ENCODE measurements around the gene SOCS3.
A peak's percentile ranks its signal among the peaks of the same experiment; 100 is the strongest.
"Not testable (repeated sequence)": the region's sequence is repeated elsewhere in the genome, so short reads cannot be mapped to it uniquely, and the experiment has no call there.

SOCS3 gene

GRCh38 chr17:78316115-78316866 is 43.6 kb downstream of the SOCS3 start:
- H3K27ac Mint-ChIP-seq = peak overlapping the region; percentile 96
- peaks cover 61% of the 10 kb centered on the region for H3K4me1 Mint-ChIP-seq (ENCODE audit: low read depth)
- peak overlapping the region; percentile 47 for H3K4me3 Mint-ChIP-seq
- H3K27me3 Mint-ChIP-seq = peaks cover 18% of the 10 kb centered on the region
- H3K9me3 Mint-ChIP-seq = no peaks in the 10 kb centered on the region
- intact Hi-C loops (cut with micrococcal nuclease) = no loop called here
- no peaks in the 10 kb centered on the region for H3K36me3 Mint-ChIP-seq (ENCODE audit: low read depth)

GRCh38 chr17:78315355-78316114 is 44.3 kb downstream of the SOCS3 start:
- Mint-ChIP-seq H3K36me3 (ENCODE audit: low read depth) (no peaks in the 10 kb centered on the region), H3K9me3 (no peaks in the 10 kb centered on the region), H3K4me1 (ENCODE audit: low read depth) (peaks cover 65% of the 10 kb centered on the region), H3K4me3 (peak overlapping the region; percentile 48), H3K27me3 (peaks cover 20% of the 10 kb centered on the region), H3K27ac (peak overlapping the region; percentile 96)
- intact Hi-C loops (cut with micrococcal nuclease) = no loop called here

- intact Hi-C loops (cut with micrococcal nuclease) = no loop called here
Measured at GRCh38 chr17:78314683-78315354, 45.1 kb downstream of the SOCS3 start.

GRCh38 chr17:78313735-78314648 is 45.9 kb downstream of the SOCS3 start:
- Mint-ChIP-seq H3K36me3 (ENCODE audit: low read depth) (no peaks in the 10 kb centered on the region), H3K4me3 (peak overlapping the region; percentile 44), H3K9me3 (no peaks in the 10 kb centered on the region), H3K4me1 (ENCODE audit: low read depth) (peaks cover 58% of the 10 kb centered on the region), H3K27me3 (peaks cover 22% of the 10 kb centered on the region), H3K27ac (peak overlapping the region; percentile 59)
- intact Hi-C loops (cut with micrococcal nuclease) = no loop called here

More at GRCh38 chr17:78314683-78315354, 45.1 kb downstream of the SOCS3 start:
- no peaks in the 10 kb centered on the region for H3K9me3 Mint-ChIP-seq
- peaks cover 22% of the 10 kb centered on the region for H3K27me3 Mint-ChIP-seq
- H3K4me3 Mint-ChIP-seq = peak overlapping the region; percentile 48
- H3K4me1 Mint-ChIP-seq (ENCODE audit: low read depth) = peaks cover 65% of the 10 kb centered on the region
- peak overlapping the region; percentile 96 for H3K27ac Mint-ChIP-seq
- no peaks in the 10 kb centered on the region for H3K36me3 Mint-ChIP-seq (ENCODE audit: low read depth)

GRCh38 chr17:78309659-78310255 is 50.1 kb downstream of the SOCS3 start:
- H3K36me3 Mint-ChIP-seq (ENCODE audit: low read depth); H3K4me3 Mint-ChIP-seq; H3K27ac Mint-ChIP-seq; intact Hi-C loops (cut with micrococcal nuclease): not testable (repeated sequence)
- Mint-ChIP-seq H3K9me3 (peaks cover 13% of the 10 kb centered on the region), H3K4me1 (ENCODE audit: low read depth) (peaks cover 21% of the 10 kb centered on the region), H3K27me3 (peaks cover 22% of the 10 kb centered on the region)

- intact Hi-C loops (cut with micrococcal nuclease) = no loop called here
- Mint-ChIP-seq H3K36me3 (ENCODE audit: low read depth) (peaks cover 8% of the 10 kb centered on the region), H3K9me3 (peaks cover 13% of the 10 kb centered on the region), H3K27ac (no peak overlapping the region), H3K4me1 (ENCODE audit: low read depth) (peaks cover 18% of the 10 kb centered on the region), H3K4me3 (no peak overlapping the region), H3K27me3 (peaks cover 23% of the 10 kb centered on the region)
Measured at GRCh38 chr17:78307887-78308638, 51.8 kb downstream of the SOCS3 start.

GRCh38 chr17:78306913-78307312 is 53.0 kb downstream of the SOCS3 start:
- intact Hi-C loops (cut with micrococcal nuclease) = no loop called here
- peaks cover 8% of the 10 kb centered on the region for H3K36me3 Mint-ChIP-seq (ENCODE audit: low read depth)
- H3K4me1 Mint-ChIP-seq (ENCODE audit: low read depth) = peaks cover 13% of the 10 kb centered on the region
- H3K9me3 Mint-ChIP-seq = peaks cover 13% of the 10 kb centered on the region
- H3K27ac Mint-ChIP-seq = no peak overlapping the region
- H3K4me3 Mint-ChIP-seq = no peak overlapping the region
- peaks cover 15% of the 10 kb centered on the region for H3K27me3 Mint-ChIP-seq

Data from dendritic cell treated with granulocyte-macrophage colony-stimulating factor and Interleukin-4, amounts not matched to agents 40 ng/mL and 50 ng/mL, for 4 days (primary cell).